Retinal pigment epithelial cell (primary cell): Measurements from ENCODE around the gene PLSCR3.
A peak's percentile ranks its signal among the peaks of the same experiment; 100 is the strongest.

Experiments
- DNase-seq: peaks from one replicate; pipeline ENCODE4 v3.0.0-alpha.2; 2010; ENCODE audit warnings: low read depth
- H3K4me3 ChIP-seq: 2 replicates; pipeline ENCODE4 v1.5.1; 2011; ENCODE audit warnings: mild to moderate bottlenecking, low read length, control low read depth, moderate library complexity
- TF ChIP-seq, protein P1 (sequence below): conservative IDR thresholded peaks from 2 replicates; pipeline ENCODE4 v1.5.1; 2011; ENCODE audit warnings: low read depth, low read length, control low read depth, inconsistent platforms

PLSCR3 gene

GRCh38 chr17:7403727-7403976 lies 9.3 kb upstream of the PLSCR3 start:
- no peak for DNase-seq
- TF ChIP-seq, protein P1, sequence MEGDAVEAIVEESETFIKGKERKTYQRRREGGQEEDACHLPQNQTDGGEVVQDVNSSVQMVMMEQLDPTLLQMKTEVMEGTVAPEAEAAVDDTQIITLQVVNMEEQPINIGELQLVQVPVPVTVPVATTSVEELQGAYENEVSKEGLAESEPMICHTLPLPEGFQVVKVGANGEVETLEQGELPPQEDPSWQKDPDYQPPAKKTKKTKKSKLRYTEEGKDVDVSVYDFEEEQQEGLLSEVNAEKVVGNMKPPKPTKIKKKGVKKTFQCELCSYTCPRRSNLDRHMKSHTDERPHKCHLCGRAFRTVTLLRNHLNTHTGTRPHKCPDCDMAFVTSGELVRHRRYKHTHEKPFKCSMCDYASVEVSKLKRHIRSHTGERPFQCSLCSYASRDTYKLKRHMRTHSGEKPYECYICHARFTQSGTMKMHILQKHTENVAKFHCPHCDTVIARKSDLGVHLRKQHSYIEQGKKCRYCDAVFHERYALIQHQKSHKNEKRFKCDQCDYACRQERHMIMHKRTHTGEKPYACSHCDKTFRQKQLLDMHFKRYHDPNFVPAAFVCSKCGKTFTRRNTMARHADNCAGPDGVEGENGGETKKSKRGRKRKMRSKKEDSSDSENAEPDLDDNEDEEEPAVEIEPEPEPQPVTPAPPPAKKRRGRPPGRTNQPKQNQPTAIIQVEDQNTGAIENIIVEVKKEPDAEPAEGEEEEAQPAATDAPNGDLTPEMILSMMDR = no peak

GRCh38 chr17:7403043-7403726 lies 8.9 kb upstream of the PLSCR3 start:
- TF ChIP-seq, protein P1 = no peak
- no peak for DNase-seq
- peak overlapping the region; percentile 77 for H3K4me3 ChIP-seq

More at GRCh38 chr17:7403727-7403976, 9.3 kb upstream of the PLSCR3 start:
- peak overlapping the region; percentile 77 for H3K4me3 ChIP-seq

- TF ChIP-seq, protein P1 = no peak
These were observed 4.3 kb upstream of the PLSCR3 start for GRCh38 chr17:7398612-7399011.

GRCh38 chr17:7396147-7396546 lies 1.8 kb upstream of the PLSCR3 start:
- DNase-seq = no peak
- TF ChIP-seq, protein P1 = no peak
- no peak overlapping the region for H3K4me3 ChIP-seq

More at GRCh38 chr17:7398612-7399011, 4.3 kb upstream of the PLSCR3 start:
- no peak overlapping the region for H3K4me3 ChIP-seq
- no peak for DNase-seq

DNA sequence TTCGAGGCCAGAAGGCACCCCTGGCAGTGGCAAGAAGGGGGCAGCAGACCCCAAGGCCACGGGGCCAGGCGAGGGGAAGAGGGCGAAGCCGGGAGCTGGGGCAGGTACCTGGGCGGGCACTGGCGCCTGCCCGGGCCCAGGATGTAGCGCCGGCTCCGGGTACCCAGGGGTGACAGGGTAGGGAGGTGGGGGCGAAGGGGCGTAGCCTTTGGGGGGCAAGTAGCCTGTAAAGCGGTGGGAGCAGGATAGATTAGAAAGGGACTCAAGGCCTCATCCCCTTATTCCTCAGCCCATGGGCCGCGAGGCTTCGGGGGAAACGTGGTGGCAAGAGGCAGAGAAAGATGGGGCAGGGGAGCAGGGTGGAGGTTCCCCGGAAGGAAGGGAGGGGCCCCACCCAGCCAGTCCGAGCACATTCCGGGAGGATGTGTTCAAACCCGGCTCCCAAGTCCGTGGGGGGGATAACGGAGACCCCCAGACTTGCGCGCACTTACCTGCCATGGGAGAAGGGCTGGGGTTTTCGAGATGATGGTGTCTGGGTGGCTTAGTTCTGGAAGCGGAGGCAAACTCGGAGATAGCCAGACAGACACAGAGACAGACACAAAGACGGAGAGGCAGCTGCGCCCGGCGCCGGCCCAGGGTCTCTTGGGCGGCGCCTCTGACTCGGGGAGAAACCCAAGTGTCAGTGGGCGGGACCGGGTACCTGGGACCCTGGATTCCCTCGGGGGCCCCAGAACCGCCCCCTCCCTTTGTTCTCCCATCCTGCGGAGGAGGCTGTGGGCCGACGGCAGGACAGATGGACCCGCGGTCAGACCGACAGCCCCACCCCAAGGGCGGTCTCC lies 493 bp downstream of the PLSCR3 start:
- TF ChIP-seq, protein P1 = peak; percentile 29
- no peak for DNase-seq
- H3K4me3 ChIP-seq = peak overlapping the region; percentile 85

GRCh38 chr17:7392696-7393612 lies 1.4 kb downstream of the PLSCR3 start:
- peak overlapping the region; percentile 85 for H3K4me3 ChIP-seq
- DNase-seq = no peak
- TF ChIP-seq, protein P1 = no peak
